H1 (cell line): ENCODE measurements around the gene ZNF536. TPM values are rescaled to one million over a fixed set of nuclear protein-coding genes. Genes with fewer than 3 reads are reported as not detected.

Experiments used
- JUN ChIP-seq: IDR thresholded peaks from 2 replicates; pipeline ENCODE4 v1.6.1; 2011; ENCODE audit warnings: low read depth, mild to moderate bottlenecking, improper control_type of control experiment, low read length
- RXRA ChIP-seq: IDR thresholded peaks from 2 replicates; pipeline ENCODE4 v1.6.1; 2011; ENCODE audit warnings: low read depth, mild to moderate bottlenecking, low read length, moderate library complexity; ENCODE audit not compliant: insufficient read depth
- SIN3A ChIP-seq, 2 experiments: IDR thresholded peaks in 1 of 2; conservative IDR thresholded peaks in 1 of 2; 2 replicates each; pipeline ENCODE4 v1.6.1; 2011 to 2012; ENCODE audit warnings: low read length in 2 of 2, improper control_type of control experiment in 1 of 2, low read depth in 1 of 2, mild to moderate bottlenecking in 1 of 2
- TBP ChIP-seq: IDR thresholded peaks from 2 replicates; pipeline ENCODE4 v1.6.1; 2011; ENCODE audit warnings: low read depth, low read length, improper control_type of control experiment
- polyA plus RNA-seq, 7 experiments: library from polyadenylated mRNA; depleted of rRNA in 3 of 7; stranded (reverse) in 5 of 7; unstranded in 2 of 7; fragments of >200 nt in 5 of 7; fragments of 200-250 nt in 2 of 7; gene quantifications; 1 replicate in 5 of 7; 2 replicates in 1 of 7; 4 replicates in 1 of 7; pipeline versions ENCODE4 v1.2.1 to v1.2.3, GENCODE V29; 2011 to 2013; ENCODE audit warnings: missing spikeins in 2 of 7, mixed read lengths in 2 of 7
- total RNA-seq: library from RNA; stranded (reverse); fragmentation: NEBNext Ultra II Directional; extraction: Animal tissue kit (Norgen Biotek cat#: 25700); gene quantifications from 2 replicates; pipeline ENCODE4 v1.2.1, GENCODE V29; 2021

Gene ZNF536
- total and polyA plus RNA-seq, 2 of the 8 experiments (the other 6 are each of a cell fraction or from before 2014, with no cell fraction given) = 0.09 to 0.11 TPM

DNA sequence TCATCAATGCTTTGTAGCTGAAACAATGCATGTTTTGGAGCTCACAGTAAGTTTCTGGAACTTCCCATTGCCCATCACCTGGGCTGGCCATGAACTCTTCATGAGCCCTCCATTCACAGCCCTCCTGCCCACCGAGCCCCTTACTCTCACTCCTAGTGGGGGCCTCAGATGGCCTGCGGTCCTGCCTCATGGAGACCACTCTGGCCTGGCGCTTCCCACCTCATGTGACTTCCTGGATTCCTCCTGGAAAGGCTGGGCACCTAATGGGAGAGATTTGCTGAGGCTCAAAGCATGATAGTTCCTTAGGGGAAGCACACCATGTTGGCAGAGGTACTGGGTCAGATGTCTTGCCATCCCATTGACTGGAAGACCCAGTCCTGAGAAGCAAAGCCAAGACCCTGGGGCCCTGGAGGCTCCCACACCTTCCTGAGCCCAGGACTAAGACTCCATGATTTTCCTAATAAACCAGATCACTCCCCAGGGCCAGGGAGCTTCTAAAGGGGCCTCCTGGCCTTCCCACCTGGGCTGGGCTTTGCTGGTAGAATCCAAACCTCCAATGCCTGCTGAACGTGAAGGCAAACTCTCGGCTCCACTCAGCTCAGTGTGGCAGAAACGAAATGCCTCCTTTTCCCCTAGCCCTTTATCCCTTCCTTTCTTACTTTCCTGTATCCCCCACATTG lies 49.4 kb upstream of the ZNF536 start (continued):
- TF ChIP-seq JUN = no peak
- no peak for TF ChIP-seq SIN3A (conservative IDR thresholded peaks at IDR 0.05 in 1 of 2, IDR thresholded peaks at IDR 0.05 in 1 of 2; ENCODE audit: low read depth in 1 of 2, low read length in 2 of 2)
- no peak for TF ChIP-seq RXRA
- no peak for TF ChIP-seq TBP
- TF ChIP-seq, all 59 proteins: peak for 0
